ENCODE results near the gene NUDT7. TPM values are rescaled to one million over a fixed set of nuclear protein-coding genes. Genes with fewer than 3 reads are reported as not detected.

The NUDT7 gene
- total and polyA plus RNA-seq, 2 experiments from 2014 or later: 5.6 to 14.3 TPM

DNA sequence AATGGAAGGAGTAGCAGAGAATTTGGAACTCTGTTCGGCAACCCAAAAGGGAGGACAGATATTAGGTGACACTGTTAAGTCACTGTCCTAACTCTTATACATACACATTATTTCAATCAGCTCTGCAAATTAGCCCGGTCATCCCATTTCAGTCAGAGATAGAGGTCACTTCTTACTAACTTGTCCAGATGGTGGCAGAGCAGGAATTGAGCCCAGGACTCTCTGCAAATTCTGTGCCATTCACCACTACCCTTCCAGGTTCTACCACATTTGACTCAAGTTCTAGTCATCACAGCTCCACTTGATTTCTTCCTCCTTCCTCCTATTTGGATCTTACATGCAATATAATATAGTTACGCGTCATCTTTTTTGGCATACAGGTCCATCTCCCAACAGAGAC, 35.9 kb upstream of the NUDT7 start:
- no peak overlapping the region for H3K4me3 Mint-ChIP-seq
- no peak overlapping the region for H3K27ac Mint-ChIP-seq
- Histone ChIP-seq H3K27me3 (ENCODE audit: insufficient read depth) (no peaks in the 10 kb centered on the region), H3K4me1 (ENCODE audit: insufficient read depth) (no peaks in the 10 kb centered on the region), H3K9me2 (ENCODE audit: insufficient read depth) (no peaks in the 10 kb centered on the region), H2AFZ (no peak overlapping the region), H4K20me1 (replicated peaks; ENCODE audit: insufficient read depth) (no peaks in the 10 kb centered on the region), H3F3A (replicated peaks; ENCODE audit: low read depth) (no peaks in the 10 kb centered on the region), H3K36me3 (ENCODE audit: insufficient read depth) (no peaks in the 10 kb centered on the region), H3K4me3 (no peak overlapping the region), H3K27ac (ENCODE audit: low read depth) (no peak overlapping the region), H3K4me2 (no peak overlapping the region), H3K79me2 (replicated peaks; ENCODE audit: insufficient read depth) (no peaks in the 10 kb centered on the region)
- peaks cover 6% of the 10 kb centered on the region; the same call in 2 of the 3 replicates for H3K4me1 Mint-ChIP-seq
- ATAC-seq: no peak
- peaks cover 5% of the 10 kb centered on the region for H3K27me3 Mint-ChIP-seq (ENCODE audit: insufficient read depth, low read depth, poor library complexity)
- TF ChIP-seq ZNF331 (CRISPR knock-in tag; IDR thresholded peaks at IDR 0.05; ENCODE audit: low read depth): no peak
- TF ChIP-seq, protein P1, sequence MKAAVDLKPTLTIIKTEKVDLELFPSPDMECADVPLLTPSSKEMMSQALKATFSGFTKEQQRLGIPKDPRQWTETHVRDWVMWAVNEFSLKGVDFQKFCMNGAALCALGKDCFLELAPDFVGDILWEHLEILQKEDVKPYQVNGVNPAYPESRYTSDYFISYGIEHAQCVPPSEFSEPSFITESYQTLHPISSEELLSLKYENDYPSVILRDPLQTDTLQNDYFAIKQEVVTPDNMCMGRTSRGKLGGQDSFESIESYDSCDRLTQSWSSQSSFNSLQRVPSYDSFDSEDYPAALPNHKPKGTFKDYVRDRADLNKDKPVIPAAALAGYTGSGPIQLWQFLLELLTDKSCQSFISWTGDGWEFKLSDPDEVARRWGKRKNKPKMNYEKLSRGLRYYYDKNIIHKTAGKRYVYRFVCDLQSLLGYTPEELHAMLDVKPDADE (IDR thresholded peaks at IDR 0.05): no peak
- TF ChIP-seq JUNB (IDR thresholded peaks at IDR 0.05; ENCODE audit: unreplicated experiment): no peak
- no peak for TF ChIP-seq EZH2phosphoT487 (IDR thresholded peaks at IDR 0.05; ENCODE audit: unreplicated experiment)
- no peak for TF ChIP-seq POLR2AphosphoS5 (IDR thresholded peaks at IDR 0.05; ENCODE audit: low read depth)
- TF ChIP-seq STAT1 (IDR thresholded peaks at IDR 0.05; ENCODE audit: unreplicated experiment): no peak
- TF ChIP-seq, protein P2, sequence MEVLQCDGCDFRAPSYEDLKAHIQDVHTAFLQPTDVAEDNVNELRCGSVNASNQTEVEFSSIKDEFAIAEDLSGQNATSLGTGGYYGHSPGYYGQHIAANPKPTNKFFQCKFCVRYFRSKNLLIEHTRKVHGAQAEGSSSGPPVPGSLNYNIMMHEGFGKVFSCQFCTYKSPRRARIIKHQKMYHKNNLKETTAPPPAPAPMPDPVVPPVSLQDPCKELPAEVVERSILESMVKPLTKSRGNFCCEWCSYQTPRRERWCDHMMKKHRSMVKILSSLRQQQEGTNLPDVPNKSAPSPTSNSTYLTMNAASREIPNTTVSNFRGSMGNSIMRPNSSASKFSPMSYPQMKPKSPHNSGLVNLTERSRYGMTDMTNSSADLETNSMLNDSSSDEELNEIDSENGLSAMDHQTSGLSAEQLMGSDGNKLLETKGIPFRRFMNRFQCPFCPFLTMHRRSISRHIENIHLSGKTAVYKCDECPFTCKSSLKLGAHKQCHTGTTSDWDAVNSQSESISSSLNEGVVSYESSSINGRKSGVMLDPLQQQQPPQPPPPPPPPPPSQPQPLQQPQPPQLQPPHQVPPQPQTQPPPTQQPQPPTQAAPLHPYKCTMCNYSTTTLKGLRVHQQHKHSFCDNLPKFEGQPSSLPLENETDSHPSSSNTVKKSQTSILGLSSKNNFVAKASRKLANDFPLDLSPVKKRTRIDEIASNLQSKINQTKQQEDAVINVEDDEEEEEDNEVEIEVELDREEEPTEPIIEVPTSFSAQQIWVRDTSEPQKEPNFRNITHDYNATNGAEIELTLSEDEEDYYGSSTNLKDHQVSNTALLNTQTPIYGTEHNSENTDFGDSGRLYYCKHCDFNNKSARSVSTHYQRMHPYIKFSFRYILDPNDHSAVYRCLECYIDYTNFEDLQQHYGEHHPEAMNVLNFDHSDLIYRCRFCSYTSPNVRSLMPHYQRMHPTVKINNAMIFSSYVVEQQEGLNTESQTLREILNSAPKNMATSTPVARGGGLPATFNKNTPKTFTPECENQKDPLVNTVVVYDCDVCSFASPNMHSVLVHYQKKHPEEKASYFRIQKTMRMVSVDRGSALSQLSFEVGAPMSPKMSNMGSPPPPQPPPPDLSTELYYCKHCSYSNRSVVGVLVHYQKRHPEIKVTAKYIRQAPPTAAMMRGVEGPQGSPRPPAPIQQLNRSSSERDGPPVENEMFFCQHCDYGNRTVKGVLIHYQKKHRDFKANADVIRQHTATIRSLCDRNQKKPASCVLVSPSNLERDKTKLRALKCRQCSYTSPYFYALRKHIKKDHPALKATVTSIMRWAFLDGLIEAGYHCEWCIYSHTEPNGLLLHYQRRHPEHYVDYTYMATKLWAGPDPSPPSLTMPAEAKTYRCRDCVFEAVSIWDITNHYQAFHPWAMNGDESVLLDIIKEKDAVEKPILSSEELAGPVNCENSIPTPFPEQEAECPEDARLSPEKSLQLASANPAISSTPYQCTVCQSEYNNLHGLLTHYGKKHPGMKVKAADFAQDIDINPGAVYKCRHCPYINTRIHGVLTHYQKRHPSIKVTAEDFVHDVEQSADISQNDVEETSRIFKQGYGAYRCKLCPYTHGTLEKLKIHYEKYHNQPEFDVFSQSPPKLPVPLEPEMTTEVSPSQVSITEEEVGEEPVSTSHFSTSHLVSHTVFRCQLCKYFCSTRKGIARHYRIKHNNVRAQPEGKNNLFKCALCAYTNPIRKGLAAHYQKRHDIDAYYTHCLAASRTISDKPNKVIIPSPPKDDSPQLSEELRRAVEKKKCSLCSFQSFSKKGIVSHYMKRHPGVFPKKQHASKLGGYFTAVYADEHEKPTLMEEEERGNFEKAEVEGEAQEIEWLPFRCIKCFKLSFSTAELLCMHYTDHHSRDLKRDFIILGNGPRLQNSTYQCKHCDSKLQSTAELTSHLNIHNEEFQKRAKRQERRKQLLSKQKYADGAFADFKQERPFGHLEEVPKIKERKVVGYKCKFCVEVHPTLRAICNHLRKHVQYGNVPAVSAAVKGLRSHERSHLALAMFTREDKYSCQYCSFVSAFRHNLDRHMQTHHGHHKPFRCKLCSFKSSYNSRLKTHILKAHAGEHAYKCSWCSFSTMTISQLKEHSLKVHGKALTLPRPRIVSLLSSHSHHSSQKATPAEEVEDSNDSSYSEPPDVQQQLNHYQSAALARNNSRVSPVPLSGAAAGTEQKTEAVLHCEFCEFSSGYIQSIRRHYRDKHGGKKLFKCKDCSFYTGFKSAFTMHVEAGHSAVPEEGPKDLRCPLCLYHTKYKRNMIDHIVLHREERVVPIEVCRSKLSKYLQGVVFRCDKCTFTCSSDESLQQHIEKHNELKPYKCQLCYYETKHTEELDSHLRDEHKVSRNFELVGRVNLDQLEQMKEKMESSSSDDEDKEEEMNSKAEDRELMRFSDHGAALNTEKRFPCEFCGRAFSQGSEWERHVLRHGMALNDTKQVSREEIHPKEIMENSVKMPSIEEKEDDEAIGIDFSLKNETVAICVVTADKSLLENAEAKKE (CRISPR knock-in tag; IDR thresholded peaks at IDR 0.05): no peak
- TF ChIP-seq NANOG (IDR thresholded peaks at IDR 0.05; ENCODE audit: borderline replicate concordance): no peak
- no peak for TF ChIP-seq CREB1 (CRISPR knock-in tag; IDR thresholded peaks at IDR 0.05; ENCODE audit: low read depth)
- no peak for TF ChIP-seq EZH2 (IDR thresholded peaks at IDR 0.05; ENCODE audit: low read depth, unreplicated experiment)
- TF ChIP-seq ZNF114 (CRISPR knock-in tag; IDR thresholded peaks at IDR 0.05): no peak
- TF ChIP-seq, protein P3, sequence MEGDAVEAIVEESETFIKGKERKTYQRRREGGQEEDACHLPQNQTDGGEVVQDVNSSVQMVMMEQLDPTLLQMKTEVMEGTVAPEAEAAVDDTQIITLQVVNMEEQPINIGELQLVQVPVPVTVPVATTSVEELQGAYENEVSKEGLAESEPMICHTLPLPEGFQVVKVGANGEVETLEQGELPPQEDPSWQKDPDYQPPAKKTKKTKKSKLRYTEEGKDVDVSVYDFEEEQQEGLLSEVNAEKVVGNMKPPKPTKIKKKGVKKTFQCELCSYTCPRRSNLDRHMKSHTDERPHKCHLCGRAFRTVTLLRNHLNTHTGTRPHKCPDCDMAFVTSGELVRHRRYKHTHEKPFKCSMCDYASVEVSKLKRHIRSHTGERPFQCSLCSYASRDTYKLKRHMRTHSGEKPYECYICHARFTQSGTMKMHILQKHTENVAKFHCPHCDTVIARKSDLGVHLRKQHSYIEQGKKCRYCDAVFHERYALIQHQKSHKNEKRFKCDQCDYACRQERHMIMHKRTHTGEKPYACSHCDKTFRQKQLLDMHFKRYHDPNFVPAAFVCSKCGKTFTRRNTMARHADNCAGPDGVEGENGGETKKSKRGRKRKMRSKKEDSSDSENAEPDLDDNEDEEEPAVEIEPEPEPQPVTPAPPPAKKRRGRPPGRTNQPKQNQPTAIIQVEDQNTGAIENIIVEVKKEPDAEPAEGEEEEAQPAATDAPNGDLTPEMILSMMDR (conservative IDR thresholded peaks at IDR 0.05; ENCODE audit: low read depth in 2 of 2): no peak
- TF ChIP-seq, protein P4, sequence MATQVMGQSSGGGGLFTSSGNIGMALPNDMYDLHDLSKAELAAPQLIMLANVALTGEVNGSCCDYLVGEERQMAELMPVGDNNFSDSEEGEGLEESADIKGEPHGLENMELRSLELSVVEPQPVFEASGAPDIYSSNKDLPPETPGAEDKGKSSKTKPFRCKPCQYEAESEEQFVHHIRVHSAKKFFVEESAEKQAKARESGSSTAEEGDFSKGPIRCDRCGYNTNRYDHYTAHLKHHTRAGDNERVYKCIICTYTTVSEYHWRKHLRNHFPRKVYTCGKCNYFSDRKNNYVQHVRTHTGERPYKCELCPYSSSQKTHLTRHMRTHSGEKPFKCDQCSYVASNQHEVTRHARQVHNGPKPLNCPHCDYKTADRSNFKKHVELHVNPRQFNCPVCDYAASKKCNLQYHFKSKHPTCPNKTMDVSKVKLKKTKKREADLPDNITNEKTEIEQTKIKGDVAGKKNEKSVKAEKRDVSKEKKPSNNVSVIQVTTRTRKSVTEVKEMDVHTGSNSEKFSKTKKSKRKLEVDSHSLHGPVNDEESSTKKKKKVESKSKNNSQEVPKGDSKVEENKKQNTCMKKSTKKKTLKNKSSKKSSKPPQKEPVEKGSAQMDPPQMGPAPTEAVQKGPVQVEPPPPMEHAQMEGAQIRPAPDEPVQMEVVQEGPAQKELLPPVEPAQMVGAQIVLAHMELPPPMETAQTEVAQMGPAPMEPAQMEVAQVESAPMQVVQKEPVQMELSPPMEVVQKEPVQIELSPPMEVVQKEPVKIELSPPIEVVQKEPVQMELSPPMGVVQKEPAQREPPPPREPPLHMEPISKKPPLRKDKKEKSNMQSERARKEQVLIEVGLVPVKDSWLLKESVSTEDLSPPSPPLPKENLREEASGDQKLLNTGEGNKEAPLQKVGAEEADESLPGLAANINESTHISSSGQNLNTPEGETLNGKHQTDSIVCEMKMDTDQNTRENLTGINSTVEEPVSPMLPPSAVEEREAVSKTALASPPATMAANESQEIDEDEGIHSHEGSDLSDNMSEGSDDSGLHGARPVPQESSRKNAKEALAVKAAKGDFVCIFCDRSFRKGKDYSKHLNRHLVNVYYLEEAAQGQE (IDR thresholded peaks at IDR 0.05; ENCODE audit: unreplicated experiment): no peak
- no peak for DNase-seq (ENCODE audit: low spot score)
- H3K9me3 Mint-ChIP-seq: no peaks in the 10 kb centered on the region
- no peaks in the 10 kb centered on the region for H3K36me3 Mint-ChIP-seq (ENCODE audit: low read depth)
